PC-9 (cell line): ENCODE results near the gene TAOK2.

ENCODE experiments used
- CTCF ChIP-seq: fragments of 200-600 bp; sonication (generic); conservative IDR thresholded peaks from 2 replicates; pipeline ENCODE4 v1.6.1; 2017; ENCODE audit warnings: mixed run types, antibody characterized with exemption, mild to moderate bottlenecking, moderate library complexity
- EZH2 ChIP-seq: fragments of 200-600 bp; sonication (generic); IDR thresholded peaks from 2 replicates; pipeline ENCODE4 v1.8.0; 2017; ENCODE audit warnings: antibody characterized with exemption, low read depth

DNA sequence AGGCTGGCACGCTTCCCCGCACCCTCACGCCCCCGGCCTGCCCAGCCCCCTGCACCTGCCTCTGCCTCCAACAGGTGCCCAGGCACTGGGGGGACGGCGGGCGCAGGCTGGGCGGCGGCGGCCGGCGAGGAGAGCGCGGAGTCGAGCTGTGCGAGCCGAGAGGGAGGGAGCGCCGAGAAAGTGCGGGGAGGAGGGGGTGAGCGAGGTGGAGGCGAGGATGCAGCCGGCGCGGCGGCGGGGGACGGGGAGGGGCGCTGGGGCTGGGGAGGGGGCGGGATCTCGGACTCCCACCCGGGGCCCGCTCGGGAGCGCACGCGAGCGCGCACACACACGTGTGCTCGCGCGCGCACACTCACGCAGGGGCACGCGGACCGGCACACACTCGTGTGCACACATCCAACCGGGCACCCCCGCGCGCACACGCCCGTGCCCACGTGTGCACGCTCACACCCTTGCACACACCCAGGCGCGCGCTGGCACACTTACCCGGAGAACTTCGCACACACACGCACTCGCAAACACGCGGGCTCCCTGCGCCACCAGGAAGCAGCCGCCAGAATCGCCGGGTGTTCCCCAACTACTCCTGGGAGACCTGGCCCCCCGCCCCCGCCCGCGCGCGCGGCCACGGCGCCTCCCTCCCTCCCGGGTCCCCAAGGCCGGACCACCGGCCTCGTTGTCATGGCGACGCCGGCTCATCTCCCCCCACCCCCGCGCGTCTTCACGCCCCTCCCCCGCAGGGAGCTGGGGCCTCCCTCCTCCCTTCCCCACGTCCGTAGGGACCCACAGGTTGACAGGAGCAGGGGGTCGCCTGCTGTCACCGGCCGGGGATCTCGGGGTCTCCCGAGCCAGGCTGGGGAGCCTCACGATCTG lies 37.4 kb downstream of the TAOK2 start, which contains the start of gene DOC2A:
- no peak for TF ChIP-seq CTCF
- no peak for TF ChIP-seq EZH2
